HG02852 (cell line): Measurements from ENCODE around the gene RDH12.

Source experiments
- ATAC-seq: cut with Tn5 transposase; IDR thresholded peaks from one replicate; pipeline ENCODE4 v1.9.1; 2021; ENCODE audit warnings: mild to moderate bottlenecking, moderate library complexity; ENCODE audit not compliant: unreplicated experiment

The RDH12 gene

GRCh38 chr14:67746927-67747326 is 45.2 kb downstream of the RDH12 start:
- no peak for ATAC-seq

DNA sequence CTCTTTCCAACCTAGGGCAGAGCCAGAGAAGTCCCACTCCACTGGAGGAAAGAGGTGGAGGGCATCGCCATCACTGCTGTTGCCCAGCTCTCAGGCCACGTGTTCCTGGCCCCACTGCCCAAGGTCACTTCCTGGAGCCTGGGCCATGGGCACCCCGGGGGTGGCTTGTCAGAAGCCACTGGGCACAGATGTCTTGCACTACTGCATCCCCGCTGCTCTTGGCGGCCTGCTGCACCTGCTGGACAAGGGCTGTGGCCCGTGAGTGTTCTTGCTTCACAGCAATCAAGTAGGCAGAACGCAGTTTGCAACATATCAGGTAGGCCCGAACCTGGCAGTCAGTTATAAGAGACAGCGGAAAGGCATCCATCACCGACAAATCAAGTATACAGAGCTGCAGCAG is 46.6 kb downstream of the RDH12 start:
- no peak for ATAC-seq

- ATAC-seq = no peak
Observed at GRCh38 chr14:67749341-67750084, 47.8 kb downstream of the RDH12 start.

DNA sequence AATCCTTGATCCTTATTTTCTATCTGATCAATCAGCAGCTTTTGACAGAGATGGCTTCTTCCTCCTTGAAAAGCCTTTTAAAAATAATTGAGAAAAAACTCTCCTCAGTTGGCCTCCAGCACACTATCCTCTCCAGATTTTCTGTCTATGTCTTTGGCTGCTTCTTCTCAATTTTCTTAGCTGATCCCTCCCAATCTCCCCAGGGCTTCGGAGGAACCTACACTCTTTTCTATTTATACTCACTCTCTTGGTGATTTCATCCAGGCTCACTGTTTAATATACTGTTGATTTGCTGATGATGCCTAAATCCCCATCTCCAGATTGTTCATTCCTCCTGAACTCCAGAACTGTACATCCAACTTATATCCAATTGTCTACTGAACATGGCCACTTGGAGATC is 54.8 kb downstream of the RDH12 start:
- no peak for ATAC-seq

- no peak for ATAC-seq
Observed at GRCh38 chr14:67757175-67757574, 55.5 kb downstream of the RDH12 start.

DNA sequence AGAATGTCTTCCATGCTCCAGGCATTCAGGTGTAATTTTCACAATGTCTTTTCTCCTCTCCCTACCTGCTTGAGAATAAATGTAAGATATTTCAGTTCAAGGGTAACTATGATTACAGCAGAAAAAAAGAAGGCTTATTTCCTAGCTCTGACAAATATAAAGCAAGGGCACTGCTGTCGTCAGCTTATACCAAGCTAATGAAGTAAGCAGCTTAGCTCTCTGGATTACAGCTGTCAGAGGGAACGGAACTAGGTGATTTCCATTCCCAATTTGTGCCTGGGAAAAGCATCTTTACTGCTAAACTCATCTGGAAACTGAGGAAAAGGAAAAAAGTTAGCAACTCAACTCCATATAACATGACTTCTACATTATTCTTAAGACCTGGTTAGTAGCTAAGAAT is 58.2 kb downstream of the RDH12 start:
- ATAC-seq = no peak

DNA sequence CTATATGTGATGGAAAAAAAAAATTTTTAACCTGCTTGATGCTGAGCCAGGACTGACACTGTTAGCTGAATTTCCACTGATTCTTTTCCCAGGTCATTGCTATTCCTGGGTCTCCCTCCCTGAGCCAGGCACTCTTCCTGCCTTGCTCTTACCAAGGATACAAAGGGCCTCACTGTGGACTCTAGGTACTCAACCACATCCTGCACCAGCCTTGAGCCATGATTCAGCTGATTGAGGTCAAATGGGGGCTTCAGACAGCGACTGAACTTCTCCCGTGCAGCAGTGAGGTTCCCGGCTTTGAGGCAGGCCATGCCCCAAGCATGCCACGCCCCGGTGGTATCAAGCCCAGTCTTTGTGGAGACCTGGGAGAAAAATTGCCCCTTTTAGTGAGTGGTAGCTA is 60.4 kb downstream of the RDH12 start:
- no peak for ATAC-seq

- no peak for ATAC-seq
Observed at GRCh38 chr14:67763158-67763822, 61.6 kb downstream of the RDH12 start.

- ATAC-seq = no peak
Observed at GRCh38 chr14:67764496-67764895, 62.8 kb downstream of the RDH12 start.

GRCh38 chr14:67765192-67765834 is 63.6 kb downstream of the RDH12 start:
- ATAC-seq = no peak

GRCh38 chr14:67766035-67766680 is 64.5 kb downstream of the RDH12 start:
- no peak for ATAC-seq

DNA sequence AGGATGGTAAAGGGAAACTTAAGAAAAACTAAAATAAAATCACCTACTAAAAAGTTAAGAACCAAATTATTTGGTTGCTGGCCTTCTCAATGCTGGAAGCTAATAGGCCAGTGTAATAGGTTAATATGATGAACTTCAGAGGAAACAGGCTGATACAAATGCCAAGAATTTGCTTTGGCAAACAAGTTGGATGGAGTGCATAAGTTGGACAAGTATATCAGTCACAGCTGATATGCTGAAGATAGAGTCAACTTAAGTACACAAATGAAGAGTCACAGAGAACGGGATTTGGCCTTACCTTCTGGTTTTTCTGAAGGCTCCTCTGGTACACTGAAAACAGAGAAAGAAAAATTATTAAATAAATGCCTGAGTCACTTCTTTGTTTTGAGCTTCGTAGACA is 66.5 kb downstream of the RDH12 start:
- no peak for ATAC-seq

- ATAC-seq = no peak
Observed at GRCh38 chr14:67773844-67774377, 72.2 kb downstream of the RDH12 start.

DNA sequence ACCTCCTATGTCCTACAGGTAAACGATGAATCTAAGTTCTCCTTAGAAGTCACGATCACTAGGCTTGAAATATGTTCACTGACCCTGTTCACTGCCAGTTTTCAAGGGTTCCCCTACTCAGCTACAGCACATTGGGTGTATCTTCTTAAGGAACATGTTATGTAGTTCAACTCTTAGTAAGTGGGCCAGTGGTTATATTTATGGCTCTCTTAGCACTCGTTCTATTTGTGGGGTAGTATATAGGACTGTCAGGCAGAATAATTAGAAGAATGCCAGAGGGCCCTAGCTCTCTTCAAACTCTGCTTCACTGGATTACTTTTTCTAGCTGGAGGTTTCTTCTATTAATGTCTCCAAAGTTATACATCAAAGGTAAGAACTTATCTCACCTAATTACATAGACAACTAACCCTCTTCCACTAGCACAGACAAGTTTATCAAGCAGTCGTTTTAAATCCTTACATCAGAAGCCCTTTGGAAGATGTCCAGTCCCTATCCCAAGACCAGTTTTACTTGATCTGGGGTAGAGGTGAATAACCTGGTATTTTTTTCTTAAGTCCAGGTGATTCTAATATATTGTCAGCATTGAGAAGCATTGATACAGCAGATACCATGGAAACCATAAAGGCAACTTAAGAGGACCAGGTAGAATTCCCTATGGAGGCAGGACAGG is 75.1 kb downstream of the RDH12 start:
- ATAC-seq = no peak

GRCh38 chr14:67778792-67779191 is 77.1 kb downstream of the RDH12 start:
- no peak for ATAC-seq

DNA sequence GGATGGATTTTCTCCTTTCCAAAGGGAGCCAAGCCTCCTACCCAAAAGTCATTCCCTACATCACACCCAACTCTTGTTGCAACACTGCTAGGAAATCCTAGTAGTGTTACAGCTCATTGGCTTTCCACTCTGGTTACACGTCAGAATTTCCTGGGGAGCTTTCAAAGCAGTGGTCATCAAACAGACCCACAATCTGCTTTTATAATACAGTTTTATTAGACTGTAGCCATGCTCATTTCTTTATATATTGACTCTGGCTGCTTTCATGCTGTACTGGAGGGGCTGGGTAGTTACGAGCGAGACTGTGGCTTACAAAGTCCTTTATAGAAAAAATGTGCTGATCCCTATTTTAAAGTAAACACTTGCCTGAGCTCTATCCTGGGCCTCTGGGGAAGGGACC is 80.4 kb downstream of the RDH12 start:
- ATAC-seq = no peak
